Measurements from ENCODE around the gene PRKRA.

DNA sequence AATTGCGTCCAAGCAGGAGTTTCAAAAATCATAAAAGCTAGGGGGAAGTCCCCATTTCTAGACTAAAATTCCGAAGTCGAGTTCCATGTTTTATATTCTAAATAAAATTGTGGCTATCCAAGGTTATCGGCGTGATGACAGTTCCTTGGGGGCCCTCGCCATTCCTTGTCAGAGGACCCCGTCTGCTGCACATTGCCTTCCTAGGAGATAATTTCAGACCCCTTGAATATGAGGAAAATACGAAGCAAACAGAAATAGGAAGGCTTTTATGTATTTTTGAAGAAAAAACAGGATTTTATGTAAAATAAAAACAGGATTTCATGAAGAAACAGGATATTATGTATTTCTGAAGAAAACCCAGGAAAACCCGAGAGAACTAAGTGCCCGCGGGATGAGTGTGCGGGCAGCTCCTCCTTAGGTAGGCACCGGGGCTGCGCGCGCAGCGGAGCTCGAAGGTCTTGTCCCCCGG, 28.8 kb upstream of the PRKRA start:
- TF ChIP-seq CTCF (IDR thresholded peaks at IDR 0.05 in 8 of 11, conservative IDR thresholded peaks at IDR 0.05 in 3 of 11): no peak
- no peak for TF ChIP-seq POLR2A (IDR thresholded peaks at IDR 0.05)

All from spleen (tissue), 7 donors.